ENCODE data around the gene TMEM45B. TPM values are rescaled to one million over a fixed set of nuclear protein-coding genes. Genes with fewer than 3 reads are reported as not detected.

Gene TMEM45B
- total and polyA plus RNA-seq, 2 of the 13 experiments (the other 11 are each of a cell fraction or from before 2014, with no cell fraction given), result 29.1 to 181 TPM

- TF ChIP-seq ZNF205 (CRISPR knock-in tag; IDR thresholded peaks at IDR 0.05), result 0 out of 2 replicates have a peak, but pooled peaks have one; percentile 22
- no peak for TF ChIP-seq ZBTB4 (CRISPR knock-in tag; IDR thresholded peaks at IDR 0.05; ENCODE audit: borderline replicate concordance)
- peak in 1 of 2 experiments; percentile 52; a peak in 2 of 4 replicates for TF ChIP-seq HMGXB4 (CRISPR knock-in tag; IDR thresholded peaks at IDR 0.05; ENCODE audit: borderline replicate concordance in 1 of 2, low read depth in 1 of 2)
- peak; percentile 93 for TF ChIP-seq HNRNPLL (IDR thresholded peaks at IDR 0.05; ENCODE audit: low read depth, low read length, poor library complexity, severe bottlenecking)
- TF ChIP-seq CBX5 (CRISPR knock-in tag; IDR thresholded peaks at IDR 0.05; ENCODE audit: borderline replicate concordance), result no peak
- TF ChIP-seq ZNF572 (CRISPR knock-in tag; IDR thresholded peaks at IDR 0.05), result no peak
- TF ChIP-seq ZNF20 (CRISPR knock-in tag; IDR thresholded peaks at IDR 0.05), result no peak
- no peak for TF ChIP-seq GPN1 (CRISPR knock-in tag; IDR thresholded peaks at IDR 0.05; ENCODE audit: borderline replicate concordance)
- TF ChIP-seq ATM (IDR thresholded peaks at IDR 0.05; ENCODE audit: borderline replicate concordance), result no peak
- no peak for TF ChIP-seq ZNF609 (CRISPR knock-in tag; IDR thresholded peaks at IDR 0.05; ENCODE audit: borderline replicate concordance)
- TF ChIP-seq PHF20 (CRISPR knock-in tag; IDR thresholded peaks at IDR 0.05), result no peak
- no peak for TF ChIP-seq LBX2 (CRISPR knock-in tag; IDR thresholded peaks at IDR 0.05; ENCODE audit: borderline replicate concordance)
- no peak for TF ChIP-seq FOXA1 (IDR thresholded peaks at IDR 0.05)
- no peak for TF ChIP-seq FOXA1 (CRISPR knock-in tag; IDR thresholded peaks at IDR 0.05)
- no peak for TF ChIP-seq RCOR2 (CRISPR knock-in tag; IDR thresholded peaks at IDR 0.05)
- 0 out of 2 replicates have a peak, but pooled peaks have one; percentile 72 for TF ChIP-seq PCBP1 (IDR thresholded peaks at IDR 0.05; ENCODE audit: borderline replicate concordance, low read depth, low read length)
- TF ChIP-seq JUND (CRISPR knock-in tag; IDR thresholded peaks at IDR 0.05), result no peak
- TF ChIP-seq ZFP37 (CRISPR knock-in tag; IDR thresholded peaks at IDR 0.05; ENCODE audit: borderline replicate concordance), result no peak
These were observed at the start of gene TMEM45B (continued) for GRCh38 chr11:129815596-129816461.
